HG03108 (cell line): ENCODE measurements around the gene NECAB2.

Experiments
- ATAC-seq: cut with Tn5 transposase; IDR thresholded peaks from one replicate; pipeline ENCODE4 v1.9.1; 2021; ENCODE audit warnings: moderate library complexity; ENCODE audit not compliant: unreplicated experiment

Gene NECAB2

GRCh38 chr16:83981799-83982198 is 13.8 kb downstream of the NECAB2 start:
- ATAC-seq = no peak

GRCh38 chr16:83983491-83983890 is 15.4 kb downstream of the NECAB2 start:
- ATAC-seq = no peak

GRCh38 chr16:83989300-83989699 is 21.3 kb downstream of the NECAB2 start:
- ATAC-seq = no peak

- no peak for ATAC-seq
Measured at GRCh38 chr16:83990492-83990891, 22.4 kb downstream of the NECAB2 start.

GRCh38 chr16:83992624-83993023 is 24.6 kb downstream of the NECAB2 start:
- no peak for ATAC-seq

GRCh38 chr16:83994087-83994486 is 26.0 kb downstream of the NECAB2 start:
- no peak for ATAC-seq

- ATAC-seq = no peak
Measured at GRCh38 chr16:83994703-83995102, 26.7 kb downstream of the NECAB2 start.

- no peak for ATAC-seq
Measured at GRCh38 chr16:83995754-83996153, 27.7 kb downstream of the NECAB2 start.

- no peak for ATAC-seq
Measured at GRCh38 chr16:83996481-83997252, 28.6 kb downstream of the NECAB2 start.

GRCh38 chr16:83998091-83998490 is 30.0 kb downstream of the NECAB2 start:
- no peak for ATAC-seq

- no peak for ATAC-seq
Measured at GRCh38 chr16:84000989-84001642, 33.1 kb downstream of the NECAB2 start.

GRCh38 chr16:84001726-84002125 is 33.7 kb downstream of the NECAB2 start:
- no peak for ATAC-seq

GRCh38 chr16:84003038-84003437 is 35.0 kb downstream of the NECAB2 start:
- ATAC-seq = no peak

GRCh38 chr16:84004442-84004841 is 36.4 kb downstream of the NECAB2 start:
- no peak for ATAC-seq

GRCh38 chr16:84005391-84005790 is 37.3 kb downstream of the NECAB2 start:
- no peak for ATAC-seq

GRCh38 chr16:84007520-84007919 is 39.5 kb downstream of the NECAB2 start:
- no peak for ATAC-seq

GRCh38 chr16:84007965-84008364 is 39.9 kb downstream of the NECAB2 start:
- no peak for ATAC-seq

GRCh38 chr16:84009282-84009681 is 41.2 kb downstream of the NECAB2 start:
- no peak for ATAC-seq

- peak; percentile 71 for ATAC-seq
Measured at GRCh38 chr16:84013787-84014569, 45.9 kb downstream of the NECAB2 start.

GRCh38 chr16:84014570-84015327 is 46.7 kb downstream of the NECAB2 start:
- ATAC-seq = no peak

GRCh38 chr16:84015399-84015798 is 47.4 kb downstream of the NECAB2 start:
- ATAC-seq = no peak
